ENCODE results near the gene H6PD. TPM values are rescaled to one million over a fixed set of nuclear protein-coding genes. Genes with fewer than 3 reads are reported as not detected.

H6PD gene
- total RNA-seq, 1 donor from 2014 or later, result 37.0 TPM

- TF ChIP-seq, protein P1, sequence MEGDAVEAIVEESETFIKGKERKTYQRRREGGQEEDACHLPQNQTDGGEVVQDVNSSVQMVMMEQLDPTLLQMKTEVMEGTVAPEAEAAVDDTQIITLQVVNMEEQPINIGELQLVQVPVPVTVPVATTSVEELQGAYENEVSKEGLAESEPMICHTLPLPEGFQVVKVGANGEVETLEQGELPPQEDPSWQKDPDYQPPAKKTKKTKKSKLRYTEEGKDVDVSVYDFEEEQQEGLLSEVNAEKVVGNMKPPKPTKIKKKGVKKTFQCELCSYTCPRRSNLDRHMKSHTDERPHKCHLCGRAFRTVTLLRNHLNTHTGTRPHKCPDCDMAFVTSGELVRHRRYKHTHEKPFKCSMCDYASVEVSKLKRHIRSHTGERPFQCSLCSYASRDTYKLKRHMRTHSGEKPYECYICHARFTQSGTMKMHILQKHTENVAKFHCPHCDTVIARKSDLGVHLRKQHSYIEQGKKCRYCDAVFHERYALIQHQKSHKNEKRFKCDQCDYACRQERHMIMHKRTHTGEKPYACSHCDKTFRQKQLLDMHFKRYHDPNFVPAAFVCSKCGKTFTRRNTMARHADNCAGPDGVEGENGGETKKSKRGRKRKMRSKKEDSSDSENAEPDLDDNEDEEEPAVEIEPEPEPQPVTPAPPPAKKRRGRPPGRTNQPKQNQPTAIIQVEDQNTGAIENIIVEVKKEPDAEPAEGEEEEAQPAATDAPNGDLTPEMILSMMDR (IDR thresholded peaks at IDR 0.05), result no peak
- Mint-ChIP-seq H3K27ac (ENCODE audit: unreplicated experiment) (peak overlapping the region; percentile 99), H3K9me3 (ENCODE audit: low read depth) (no peaks in the 10 kb centered on the region), H3K4me1 (ENCODE audit: low read depth) (peaks cover 89% of the 10 kb centered on the region), H3K27me3 (ENCODE audit: low read depth) (no peaks in the 10 kb centered on the region), H3K36me3 (ENCODE audit: low read depth) (peaks cover 26% of the 10 kb centered on the region), H3K4me3 (ENCODE audit: unreplicated experiment) (no peak overlapping the region)
- DNase-seq (ENCODE audit: low spot score), result no peak
These were observed 81.9 kb downstream of the H6PD start for GRCh38 chr1:9316512-9316911.

DNA sequence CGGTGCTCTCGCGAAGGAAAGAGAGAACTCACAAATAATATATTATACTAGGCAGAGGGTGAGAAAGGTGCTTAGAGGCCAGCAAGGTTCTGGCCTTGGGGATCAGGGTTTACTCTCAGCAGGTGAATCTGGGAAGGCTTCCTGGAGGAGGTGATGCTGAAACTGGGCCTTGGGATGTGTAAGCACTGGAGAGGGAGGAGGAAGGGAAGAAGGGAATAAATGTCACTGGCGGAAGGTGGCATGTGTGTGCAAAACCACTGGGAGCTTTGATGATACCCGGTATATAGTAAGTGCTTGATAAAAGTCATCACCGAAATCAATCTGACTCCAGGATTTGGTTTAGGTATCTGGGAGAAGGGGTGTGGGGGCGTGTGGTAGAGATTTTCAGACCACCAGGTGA is 82.5 kb downstream of the H6PD start:
- no peaks in the 10 kb centered on the region for H3K9me3 Mint-ChIP-seq (ENCODE audit: low read depth)
- H3K27ac Mint-ChIP-seq (ENCODE audit: unreplicated experiment), result peak overlapping the region; percentile 96
- no peaks in the 10 kb centered on the region for H3K27me3 Mint-ChIP-seq (ENCODE audit: low read depth)
- peaks cover 29% of the 10 kb centered on the region for H3K36me3 Mint-ChIP-seq (ENCODE audit: low read depth)
- TF ChIP-seq, protein P1 (IDR thresholded peaks at IDR 0.05), result no peak
- peaks cover 92% of the 10 kb centered on the region for H3K4me1 Mint-ChIP-seq (ENCODE audit: low read depth)
- no peak for DNase-seq (ENCODE audit: low spot score)
- H3K4me3 Mint-ChIP-seq (ENCODE audit: unreplicated experiment), result peak overlapping the region; percentile 16

DNA sequence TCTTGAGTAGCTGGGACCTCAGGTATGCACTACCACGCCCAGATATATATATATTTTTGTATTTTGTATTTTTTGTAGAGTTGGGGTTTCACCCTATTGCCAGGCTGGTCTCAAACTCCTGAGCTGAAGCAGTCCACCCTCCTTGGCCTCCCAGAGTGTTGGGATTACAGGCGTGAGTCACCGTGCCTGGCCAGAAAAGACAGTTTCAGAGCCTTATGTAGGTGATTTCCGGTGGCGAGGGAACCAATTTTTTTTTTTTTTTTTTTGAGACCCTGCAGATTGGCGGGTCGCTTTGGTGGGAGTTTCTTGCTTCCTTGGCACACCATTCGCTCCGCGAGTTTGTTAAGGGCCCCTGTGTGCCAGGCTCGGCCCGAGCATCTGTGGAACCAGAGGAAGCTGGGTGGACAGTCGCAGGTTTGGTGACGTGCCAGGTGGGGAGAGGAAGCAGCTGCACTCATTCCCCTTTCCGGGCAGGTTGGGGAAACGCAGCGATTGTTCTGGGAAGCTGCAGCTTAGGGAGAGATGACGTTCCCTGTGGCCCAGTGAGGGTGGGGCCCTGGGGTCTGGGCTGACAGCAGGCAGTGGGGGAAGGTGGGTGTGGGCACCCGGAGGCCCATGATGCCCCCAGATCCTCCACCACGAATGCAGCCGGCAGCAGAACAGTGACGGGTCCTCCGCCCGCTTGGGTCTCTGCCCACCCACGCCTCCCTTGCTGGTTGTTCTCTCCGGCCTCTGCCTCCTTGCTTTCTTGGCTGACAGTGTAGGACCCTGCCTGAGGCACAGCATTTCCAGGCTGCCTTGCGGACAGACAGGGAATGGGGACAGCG is 83.2 kb downstream of the H6PD start:
- H3K9me3 Mint-ChIP-seq (ENCODE audit: low read depth), result no peaks in the 10 kb centered on the region
- peak overlapping the region; percentile 96 for H3K27ac Mint-ChIP-seq (ENCODE audit: unreplicated experiment)
- DNase-seq (ENCODE audit: low spot score), result no peak
- peaks cover 92% of the 10 kb centered on the region for H3K4me1 Mint-ChIP-seq (ENCODE audit: low read depth)
- H3K4me3 Mint-ChIP-seq (ENCODE audit: unreplicated experiment), result peak overlapping the region; percentile 2
- TF ChIP-seq, protein P1 (IDR thresholded peaks at IDR 0.05), result no peak
- H3K27me3 Mint-ChIP-seq (ENCODE audit: low read depth), result no peaks in the 10 kb centered on the region
- H3K36me3 Mint-ChIP-seq (ENCODE audit: low read depth), result peaks cover 32% of the 10 kb centered on the region

DNA sequence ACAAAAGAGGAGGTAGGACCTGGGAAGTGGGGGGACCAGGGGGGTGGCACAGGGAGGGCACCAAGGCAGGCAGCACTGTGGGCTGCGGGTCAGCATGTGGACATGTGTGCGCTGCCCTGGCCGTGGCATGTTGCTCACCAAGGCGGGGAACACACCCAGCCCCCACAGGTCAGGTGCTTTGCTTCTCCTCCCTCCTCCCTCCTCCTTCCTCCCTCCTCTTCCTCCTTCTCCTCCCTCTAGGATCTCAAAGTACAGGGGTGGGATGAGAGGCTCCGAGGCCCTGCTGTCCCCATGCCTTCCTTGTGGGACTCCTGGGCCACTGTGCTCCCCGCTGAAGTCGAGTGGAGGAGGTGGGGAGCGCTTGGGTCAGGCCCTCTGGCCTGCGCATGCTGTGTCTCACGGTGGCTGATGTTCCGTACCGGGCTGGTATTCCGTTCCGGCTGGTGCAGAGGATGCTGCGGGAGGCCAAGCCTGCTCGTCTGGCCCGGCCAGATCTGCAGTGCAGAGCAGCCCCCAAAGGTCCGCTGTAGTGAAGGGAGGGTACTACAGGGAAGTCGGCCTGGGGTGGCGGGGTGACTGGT is 84.7 kb downstream of the H6PD start:
- DNase-seq (ENCODE audit: low spot score), result no peak
- H3K27ac Mint-ChIP-seq (ENCODE audit: unreplicated experiment), result peak overlapping the region; percentile 96

More for the DNA sequence above, 84.7 kb downstream of the H6PD start:
- no peaks in the 10 kb centered on the region for H3K27me3 Mint-ChIP-seq (ENCODE audit: low read depth)
- TF ChIP-seq, protein P1 (IDR thresholded peaks at IDR 0.05), result no peak
- H3K9me3 Mint-ChIP-seq (ENCODE audit: low read depth), result no peaks in the 10 kb centered on the region
- H3K36me3 Mint-ChIP-seq (ENCODE audit: low read depth), result peaks cover 33% of the 10 kb centered on the region
- no peak overlapping the region for H3K4me3 Mint-ChIP-seq (ENCODE audit: unreplicated experiment)
- H3K4me1 Mint-ChIP-seq (ENCODE audit: low read depth), result peaks cover 96% of the 10 kb centered on the region

All from chondrocyte (in vitro differentiated cells).